Measurements from ENCODE around the gene KCTD18. TPM values are rescaled to one million over a fixed set of nuclear protein-coding genes. Genes with fewer than 3 reads are reported as not detected.

The KCTD18 gene
- polyA plus RNA-seq, 1 of the 3 experiments (the other 2 are of a cell fraction), result 8.0 TPM

GRCh38 chr2:200488169-200488568, 21.7 kb downstream of the KCTD18 start:
- Histone ChIP-seq H3K9ac (no peak overlapping the region), H3K4me3 (ENCODE audit: low read depth in 2 of 2, low read length in 1 of 2) (no peak overlapping the region), H3K9me2 (no peaks in the 10 kb centered on the region), H3K36me3 (replicated peaks in 1 of 2; ENCODE audit: control insufficient read depth in 1 of 2, insufficient read depth in 2 of 2, low read length in 1 of 2) (peaks cover 17 to 35% of the 10 kb centered on the region in 2 experiments), H2AFZ (ENCODE audit: low read depth) (no peak overlapping the region), H3K4me1 (ENCODE audit: control insufficient read depth in 1 of 2, insufficient read depth in 2 of 2, low read depth in 1 of 2, low read length in 1 of 2) (peaks cover 10 to 12% of the 10 kb centered on the region in 2 experiments; a peak in 3 of 4 replicates), H4K20me1 (ENCODE audit: insufficient read depth) (no peaks in the 10 kb centered on the region), H3K27ac (ENCODE audit: low read depth in 2 of 2, low read length in 1 of 2) (no peak overlapping the region), H3K9me3 (no peaks in the 10 kb centered on the region), H3K79me2 (ENCODE audit: insufficient read depth) (no peaks in the 10 kb centered on the region), H3K4me2 (no peak overlapping the region), H3F3A (replicated peaks; ENCODE audit: insufficient read depth) (peaks cover 4% of the 10 kb centered on the region), H3K27me3 (ENCODE audit: insufficient read depth) (no peaks in the 10 kb centered on the region)
- ChIA-PET POLR2A (interaction anchor here (1.2 kb wide), 1 partner anchor 22 kb away, joined by 3 read pairs; the partner anchor contains the start of gene KCTD18), CTCF (no interaction called here)
- DNase-seq, result no peak
- 84% methylated on average over 4 of the region's 4 CpGs for WGBS (ENCODE audit: low lambda C conversion rate)
- TF ChIP-seq FOXM1 (IDR thresholded peaks at IDR 0.05; ENCODE audit: low read depth) (no peak), GABPA (IDR thresholded peaks at IDR 0.05; ENCODE audit: low read depth) (no peak), ZBTB33 (IDR thresholded peaks at IDR 0.05; ENCODE audit: borderline replicate concordance, low read depth) (no peak), NRF1 (IDR thresholded peaks at IDR 0.05; ENCODE audit: low read depth, low read length) (no peak), CTCF (IDR thresholded peaks at IDR 0.05) (no peak), EZH2phosphoT487 (IDR thresholded peaks at IDR 0.05; ENCODE audit: borderline replicate concordance, low read depth) (no peak), TCF12 (IDR thresholded peaks at IDR 0.05) (no peak), EP300 (IDR thresholded peaks at IDR 0.05; ENCODE audit: borderline replicate concordance in 1 of 2, low read depth in 1 of 2, low read length in 1 of 2) (no peak), MAX (IDR thresholded peaks at IDR 0.05; ENCODE audit: low read depth) (no peak), RXRA (IDR thresholded peaks at IDR 0.05; ENCODE audit: borderline replicate concordance, low read depth) (no peak), RFX5 (IDR thresholded peaks at IDR 0.05; ENCODE audit: low read length) (no peak), TAF1 (IDR thresholded peaks at IDR 0.05; ENCODE audit: borderline replicate concordance, low read depth, low read length) (no peak), TEAD4 (IDR thresholded peaks at IDR 0.05; ENCODE audit: borderline replicate concordance, insufficient read depth) (no peak), YY1 (IDR thresholded peaks at IDR 0.05; ENCODE audit: low read depth) (no peak), FOXJ3 (CRISPR knock-in tag; IDR thresholded peaks at IDR 0.05) (no peak), MEF2A (IDR thresholded peaks at IDR 0.05; ENCODE audit: borderline replicate concordance, low read depth) (no peak), POLR2AphosphoS5 (IDR thresholded peaks at IDR 0.05; ENCODE audit: low read depth, low read length) (no peak), SIN3A (IDR thresholded peaks at IDR 0.05; ENCODE audit: borderline replicate concordance, low read depth, low read length) (no peak), CHD2 (IDR thresholded peaks at IDR 0.05; ENCODE audit: low read length, partially characterized antibody) (no peak), RCOR1 (IDR thresholded peaks at IDR 0.05; ENCODE audit: low read length) (no peak)

All from SK-N-SH (cell line).